HEK293 (cell line): ENCODE data around the gene ZNHIT2.

Source experiments
- CTCF ChIP-seq: fragments of 450-650 bp; formaldehyde crosslinking; IDR thresholded peaks from 2 replicates; pipeline ENCODE4 v1.5.1; 2016; ENCODE audit warnings: missing biosample characterization, missing genetic modification characterization
- REST ChIP-seq: fragments of 450-650 bp; formaldehyde crosslinking; IDR thresholded peaks from 2 replicates; pipeline ENCODE4 v1.5.1; 2016; ENCODE audit warnings: missing biosample characterization, missing genetic modification characterization
- ZBTB26 ChIP-seq: fragments of 450-650 bp; formaldehyde crosslinking; optimal IDR thresholded peaks from 2 replicates; pipeline ENCODE3; 2016; ENCODE audit warnings: missing biosample characterization, mild to moderate bottlenecking, missing genetic modification characterization

- TF ChIP-seq CTCF (tag by site-specific recombination), result peak; percentile 79
- no peak for TF ChIP-seq ZBTB26 (tag by site-specific recombination)
- TF ChIP-seq REST (tag by site-specific recombination), result no peak
Measured at GRCh38 chr11:65110354-65110861, 7.1 kb downstream of the ZNHIT2 start.
